SU-DHL-6 (cell line): ENCODE results near the gene PPTC7.
"Not testable (repeated sequence)": the region's sequence is repeated elsewhere in the genome, so short reads cannot be mapped to it uniquely, and the experiment has no call there.

Source experiments
- H2AFZ ChIP-seq: fragments of 200-600 bp; sonication (generic); 2 replicates; pipeline ENCODE4 v1.6.1; 2014; ENCODE audit warnings: low read depth, mild to moderate bottlenecking, moderate library complexity, mixed read lengths, antibody characterized with exemption, low read length; ENCODE audit not compliant: severe bottlenecking
- H3F3A ChIP-seq: fragments of 200-600 bp; shearing (Covaris generic); 2 replicates; pipeline ENCODE4 v1.6.0; 2016; ENCODE audit warnings: antibody characterized with exemption, mild to moderate bottlenecking; ENCODE audit not compliant: insufficient read depth
- H3K27ac ChIP-seq: fragments of 200-600 bp; sonication (generic); 2 replicates; pipeline ENCODE4 v1.5.1; 2016; ENCODE audit warnings: low read depth, mild to moderate bottlenecking, low read length, moderate library complexity, mixed read lengths
- H3K27me3 ChIP-seq: fragments of 200-600 bp; sonication (generic), shearing (Covaris generic); 2 replicates; pipeline ENCODE4 v1.6.0; 2014; ENCODE audit warnings: mild to moderate bottlenecking, low read length
- H3K36me3 ChIP-seq: fragments of 200-600 bp; sonication (generic); 2 replicates; pipeline ENCODE4 v1.6.1; 2014; ENCODE audit warnings: mild to moderate bottlenecking, low read length, mixed read lengths
- H3K4me2 ChIP-seq: fragments of 300-600, 200-600 bp; shearing (Covaris generic), sonication (generic); 2 replicates; pipeline ENCODE4 v1.6.0; 2014; ENCODE audit warnings: low read length, low read depth, mild to moderate bottlenecking; ENCODE audit not compliant: poor library complexity, severe bottlenecking
- H3K4me3 ChIP-seq: fragments of 200-600 bp; sonication (generic); 2 replicates; pipeline ENCODE4 v1.5.1; 2014; ENCODE audit warnings: antibody characterized with exemption, low read length, mild to moderate bottlenecking, mixed read lengths; ENCODE audit not compliant: insufficient read depth, poor library complexity, severe bottlenecking
- H3K79me2 ChIP-seq: fragments of 200-600 bp; sonication (generic); 2 replicates; pipeline ENCODE4 v1.6.1; 2014; ENCODE audit warnings: mild to moderate bottlenecking, low read length, moderate library complexity; ENCODE audit not compliant: insufficient read depth
- H3K9ac ChIP-seq: fragments of 200-600 bp; sonication (generic); 2 replicates; pipeline ENCODE4 v1.7.0; 2014; ENCODE audit warnings: mild to moderate bottlenecking, low read length
- H3K9me2 ChIP-seq: fragments of 200-600 bp; sonication (generic); replicated peaks from 2 replicates; pipeline ENCODE4 v1.6.1; 2014; ENCODE audit warnings: low read length; ENCODE audit not compliant: insufficient read depth
- H3K9me3 ChIP-seq: fragments of 200-600 bp; sonication (generic); 2 replicates; pipeline ENCODE4 v1.6.1; 2014; ENCODE audit warnings: low read length, mixed read lengths; ENCODE audit not compliant: insufficient read depth
- H4K20me1 ChIP-seq: fragments of 200-600 bp; sonication (generic); 2 replicates; pipeline ENCODE4 v1.6.1; 2014; ENCODE audit warnings: low read depth, mild to moderate bottlenecking, antibody characterized with exemption, low read length, moderate library complexity, mixed read lengths
- EZH2phosphoT487 ChIP-seq: fragments of 200-600 bp; sonication (generic), shearing (Covaris generic); conservative IDR thresholded peaks from 2 replicates; pipeline ENCODE4 v1.6.1; 2018; ENCODE audit warnings: mild to moderate bottlenecking, antibody characterized with exemption, low read length, moderate library complexity, mixed read lengths
- TF ChIP-seq, protein P1 (sequence below): fragments of 200-600 bp; sonication (generic); IDR thresholded peaks from one replicate; pipeline ENCODE4 v1.5.1; 2017; ENCODE audit warnings: antibody characterized with exemption, mild to moderate bottlenecking, low read length, moderate library complexity; ENCODE audit not compliant: insufficient read depth, poor library complexity, severe bottlenecking

The PPTC7 gene

DNA sequence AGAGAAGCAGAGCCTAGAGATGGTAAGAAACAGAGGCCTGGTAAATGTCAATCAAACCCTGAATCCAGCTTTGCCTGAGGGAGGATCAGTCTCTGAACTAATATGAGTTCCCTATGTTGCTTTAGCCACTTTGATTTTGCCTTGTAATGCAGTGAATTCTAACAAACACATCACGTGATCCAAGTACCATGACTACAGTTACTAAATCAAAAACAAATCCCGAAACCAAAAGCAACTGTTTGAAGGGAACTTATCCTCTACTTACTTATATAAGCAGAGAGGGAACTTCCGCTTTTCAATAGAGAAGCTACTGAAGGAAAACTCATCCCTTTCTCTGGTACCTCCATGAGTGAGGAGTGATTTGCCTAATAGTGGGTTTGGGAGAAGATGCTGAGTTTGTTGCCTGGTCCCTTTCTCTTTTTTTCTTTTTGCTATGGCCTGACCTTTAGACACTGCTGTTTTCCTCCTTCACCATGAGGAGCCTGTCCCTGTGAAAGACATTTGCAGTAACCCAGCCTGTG is 7.7 kb upstream of the PPTC7 start:
- H3K27me3 ChIP-seq, result no peaks in the 10 kb centered on the region
- no peak for TF ChIP-seq EZH2phosphoT487
- TF ChIP-seq, protein P1, sequence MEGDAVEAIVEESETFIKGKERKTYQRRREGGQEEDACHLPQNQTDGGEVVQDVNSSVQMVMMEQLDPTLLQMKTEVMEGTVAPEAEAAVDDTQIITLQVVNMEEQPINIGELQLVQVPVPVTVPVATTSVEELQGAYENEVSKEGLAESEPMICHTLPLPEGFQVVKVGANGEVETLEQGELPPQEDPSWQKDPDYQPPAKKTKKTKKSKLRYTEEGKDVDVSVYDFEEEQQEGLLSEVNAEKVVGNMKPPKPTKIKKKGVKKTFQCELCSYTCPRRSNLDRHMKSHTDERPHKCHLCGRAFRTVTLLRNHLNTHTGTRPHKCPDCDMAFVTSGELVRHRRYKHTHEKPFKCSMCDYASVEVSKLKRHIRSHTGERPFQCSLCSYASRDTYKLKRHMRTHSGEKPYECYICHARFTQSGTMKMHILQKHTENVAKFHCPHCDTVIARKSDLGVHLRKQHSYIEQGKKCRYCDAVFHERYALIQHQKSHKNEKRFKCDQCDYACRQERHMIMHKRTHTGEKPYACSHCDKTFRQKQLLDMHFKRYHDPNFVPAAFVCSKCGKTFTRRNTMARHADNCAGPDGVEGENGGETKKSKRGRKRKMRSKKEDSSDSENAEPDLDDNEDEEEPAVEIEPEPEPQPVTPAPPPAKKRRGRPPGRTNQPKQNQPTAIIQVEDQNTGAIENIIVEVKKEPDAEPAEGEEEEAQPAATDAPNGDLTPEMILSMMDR, result no peak
- no peak overlapping the region for H3K4me3 ChIP-seq
- H2AFZ ChIP-seq, result peak overlapping the region; percentile 62
- H3K4me2 ChIP-seq, result no peak overlapping the region
- no peaks in the 10 kb centered on the region for H3K9me3 ChIP-seq
- H3K9me2 ChIP-seq, result no peaks in the 10 kb centered on the region
- H3K27ac ChIP-seq, result no peak overlapping the region
- H3F3A ChIP-seq, result 0 out of 2 replicates have a peak, but pooled peaks cover 6% of the 10 kb centered on the region
- H3K79me2 ChIP-seq, result no peaks in the 10 kb centered on the region
- no peaks in the 10 kb centered on the region for H3K36me3 ChIP-seq
- no peaks in the 10 kb centered on the region for H4K20me1 ChIP-seq
- no peak overlapping the region for H3K9ac ChIP-seq

DNA sequence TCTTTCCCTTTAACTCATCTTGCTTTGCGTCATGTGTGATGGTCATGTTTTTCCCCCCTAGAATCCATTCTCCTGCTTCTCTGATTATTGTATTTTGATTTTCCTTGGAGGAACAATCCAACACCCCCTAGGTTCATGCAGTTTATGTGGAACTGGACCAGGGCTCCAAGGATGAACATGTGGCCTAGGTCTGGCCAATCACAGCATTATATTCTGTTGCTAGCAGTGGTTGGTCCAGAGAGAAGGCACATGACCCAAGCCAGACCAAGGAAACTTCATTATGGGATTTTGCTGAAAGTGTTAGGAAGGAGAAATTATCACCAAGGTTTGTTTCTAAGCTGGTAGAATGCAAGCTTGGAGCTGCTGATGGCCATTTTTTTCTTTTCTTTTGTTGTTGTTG is 6.9 kb upstream of the PPTC7 start:
- Histone ChIP-seq H3K9ac (no peak overlapping the region), H3K27me3 (no peaks in the 10 kb centered on the region), H2AFZ (no peak overlapping the region), H4K20me1 (no peaks in the 10 kb centered on the region), H3K27ac (no peak overlapping the region), H3K9me2 (no peaks in the 10 kb centered on the region), H3K9me3 (no peaks in the 10 kb centered on the region), H3F3A (0 out of 2 replicates have a peak, but pooled peaks cover 6% of the 10 kb centered on the region), H3K4me3 (no peak overlapping the region), H3K36me3 (no peaks in the 10 kb centered on the region), H3K79me2 (no peaks in the 10 kb centered on the region), H3K4me2 (no peak overlapping the region)
- no peak for TF ChIP-seq EZH2phosphoT487
- TF ChIP-seq, protein P1, result no peak

DNA sequence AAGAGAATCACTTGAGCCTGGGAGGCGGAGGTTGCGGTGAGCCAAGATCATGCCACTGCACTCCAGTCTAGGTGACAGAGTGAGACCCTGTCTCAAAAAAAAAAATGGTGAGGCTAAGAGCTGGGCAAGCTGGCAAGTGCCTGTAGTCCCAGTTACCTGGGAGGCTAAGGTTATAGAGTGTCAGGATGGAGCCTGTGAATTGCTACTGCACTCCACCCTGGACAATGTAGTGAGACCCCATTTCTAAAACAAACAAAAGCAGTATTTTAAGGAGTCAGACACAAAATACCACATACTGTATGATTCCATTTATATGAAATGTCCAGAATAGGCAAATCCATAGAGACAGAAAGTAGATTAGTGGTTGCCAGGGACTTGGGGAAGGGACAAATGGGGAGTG is 4.0 kb upstream of the PPTC7 start:
- H3F3A ChIP-seq, H3K27me3 ChIP-seq, H3K9ac ChIP-seq, H3K9me3 ChIP-seq, H3K4me2 ChIP-seq, H2AFZ ChIP-seq, H3K9me2 ChIP-seq, H3K79me2 ChIP-seq, H3K36me3 ChIP-seq, H3K27ac ChIP-seq, H3K4me3 ChIP-seq, H4K20me1 ChIP-seq: not testable (repeated sequence)

DNA sequence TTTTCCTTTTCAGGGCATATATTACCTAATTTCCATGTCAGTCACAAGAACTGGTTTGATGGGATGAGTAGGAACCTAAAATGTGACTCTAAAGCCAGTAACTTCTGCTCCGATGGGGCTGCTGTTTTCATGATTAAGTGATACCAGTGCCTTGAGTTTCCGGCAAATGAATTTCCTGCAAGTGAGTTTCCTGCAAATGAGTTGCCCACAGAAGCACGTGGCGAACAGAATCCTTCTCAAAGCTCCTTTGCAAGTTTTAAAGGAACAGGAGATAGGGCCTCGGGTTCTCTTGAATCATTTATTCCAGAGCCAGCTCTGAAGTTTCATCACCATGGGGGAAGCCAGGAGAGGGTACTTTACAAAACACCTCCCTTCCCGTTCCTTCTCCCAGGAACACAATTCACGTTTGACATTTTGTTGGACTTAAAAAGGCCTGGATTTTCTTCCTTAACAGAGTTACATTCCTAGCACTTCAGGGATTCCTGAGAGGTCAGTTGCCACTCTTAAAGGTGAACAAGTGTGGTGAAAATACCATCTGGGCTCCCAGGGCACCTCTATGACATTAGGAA is 2.2 kb upstream of the PPTC7 start:
- Histone ChIP-seq H3K79me2 (peaks cover 26% of the 10 kb centered on the region), H3K4me2 (no peak overlapping the region), H3K9me3 (no peaks in the 10 kb centered on the region), H3K9ac (no peak overlapping the region), H3K9me2 (no peaks in the 10 kb centered on the region), H3K27ac (no peak overlapping the region), H3K4me3 (no peak overlapping the region), H2AFZ (no peak overlapping the region), H3K36me3 (no peaks in the 10 kb centered on the region), H4K20me1 (no peaks in the 10 kb centered on the region; the same call in 1 of the 2 replicates), H3K27me3 (no peaks in the 10 kb centered on the region), H3F3A (peaks cover 9% of the 10 kb centered on the region; the same call in 1 of the 2 replicates)
- no peak for TF ChIP-seq EZH2phosphoT487
- TF ChIP-seq, protein P1, result no peak
